HG03378 (cell line): ENCODE measurements around the gene ZNF468.
"Not testable (repeated sequence)": the region's sequence is repeated elsewhere in the genome, so short reads cannot be mapped to it uniquely, and the experiment has no call there.

ENCODE experiments used
- ATAC-seq: cut with Tn5 transposase; IDR thresholded peaks from one replicate; pipeline ENCODE4 v1.9.1; 2021; ENCODE audit warnings: mild to moderate bottlenecking, moderate library complexity; ENCODE audit not compliant: unreplicated experiment

Gene ZNF468

GRCh38 chr19:52829866-52830265 lies 27.6 kb downstream of the ZNF468 start:
- not testable (repeated sequence) for ATAC-seq

DNA sequence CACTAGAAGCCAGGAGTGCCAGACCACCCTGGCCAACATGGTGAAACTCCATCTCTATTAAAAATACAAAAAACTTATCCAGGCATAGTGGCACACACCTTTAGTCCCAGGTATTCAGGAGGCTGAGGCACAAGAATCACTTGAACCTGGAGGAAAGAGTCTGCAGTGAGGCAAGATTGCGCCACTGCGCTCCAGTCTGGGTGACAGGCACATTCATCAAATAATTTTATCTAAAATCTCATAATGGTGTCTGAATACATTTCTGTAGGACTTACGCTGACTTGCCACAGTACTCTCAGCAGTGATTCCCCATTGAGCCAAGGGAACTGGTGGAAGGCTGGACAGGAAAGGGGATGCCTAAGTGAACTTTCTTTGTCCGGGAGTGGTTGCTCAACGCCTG lies 31.7 kb downstream of the ZNF468 start:
- no peak for ATAC-seq

DNA sequence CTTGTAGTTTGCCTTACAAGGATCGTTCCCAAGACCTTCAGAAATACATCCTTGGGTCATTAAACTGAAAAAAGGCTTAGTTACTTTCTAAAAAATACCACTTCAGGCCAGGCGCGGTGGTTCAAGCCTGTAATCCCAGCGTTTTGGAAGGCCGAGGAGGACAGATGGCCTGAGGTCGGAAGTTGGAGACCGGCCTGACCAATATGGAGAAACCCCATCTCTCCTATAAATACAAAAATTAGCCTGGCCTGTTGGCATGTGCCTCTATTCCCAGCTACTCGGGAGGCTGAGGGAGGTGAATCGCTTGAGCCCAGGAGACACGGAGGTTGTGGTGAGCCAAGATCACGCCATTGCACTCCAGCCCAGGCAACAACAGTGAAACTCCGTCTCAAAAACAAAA lies 33.7 kb downstream of the ZNF468 start:
- no peak for ATAC-seq

- not testable (repeated sequence) for ATAC-seq
Observed at GRCh38 chr19:52821204-52821960, 36.0 kb downstream of the ZNF468 start, which contains the start of gene ZNF28. ZNF28 (minus strand) TSS chr19:52821633; CDS start chr19:52817958, 3,675 bp downstream.

- ATAC-seq = not testable (repeated sequence)
Observed at GRCh38 chr19:52820472-52821203, 36.8 kb downstream of the ZNF468 start.

DNA sequence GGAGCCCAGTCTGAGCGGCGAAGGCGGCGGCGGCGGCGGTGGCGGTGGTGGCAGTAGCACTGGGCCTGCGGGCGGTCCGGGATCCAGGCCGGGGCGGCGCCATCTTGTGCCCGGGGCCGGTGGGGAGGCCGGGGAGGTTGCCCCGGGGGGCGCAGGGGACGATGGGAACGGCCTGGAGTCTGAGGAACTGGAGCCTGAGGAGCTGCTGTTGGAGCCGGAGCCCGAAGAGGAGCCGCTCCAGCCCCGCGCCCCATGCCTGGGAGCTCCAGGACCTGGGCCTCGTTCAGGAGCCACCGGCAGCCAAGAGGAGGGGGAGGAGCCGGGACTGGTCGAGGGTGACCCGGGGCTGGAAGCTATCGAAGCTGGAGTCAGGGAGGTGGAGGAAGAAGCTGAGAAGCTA lies 47.6 kb downstream of the ZNF468 start:
- ATAC-seq = no peak

DNA sequence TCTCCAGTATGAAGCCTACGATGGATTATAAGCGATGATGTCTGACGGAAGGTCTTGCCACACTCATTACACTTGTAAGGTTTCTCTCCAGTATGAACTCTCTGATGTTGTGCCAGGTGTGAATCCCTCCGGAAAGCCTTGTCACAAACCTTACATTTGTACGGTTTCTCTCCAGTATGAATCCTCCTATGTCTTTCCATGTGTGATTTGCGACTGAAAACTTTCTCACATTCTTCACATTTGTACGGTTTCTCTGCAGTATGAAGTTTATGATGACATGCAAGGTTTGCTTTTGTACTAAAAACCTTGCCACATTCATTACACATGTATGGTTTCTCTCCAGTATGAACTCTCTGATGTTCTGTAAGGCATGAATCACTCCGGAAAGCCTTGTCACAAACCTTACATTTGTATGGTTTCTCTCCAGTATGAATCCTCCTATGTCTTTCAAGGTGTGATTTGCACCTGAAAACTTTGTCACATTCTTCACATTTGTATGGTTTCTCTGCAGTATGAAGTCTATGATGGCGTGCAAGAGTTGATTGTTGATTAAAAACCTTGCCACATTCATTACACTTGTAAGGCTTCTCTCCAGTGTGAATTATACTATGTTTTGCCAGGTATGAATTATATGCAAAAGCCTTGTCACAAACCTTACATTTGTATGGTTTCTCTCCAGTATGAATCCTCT lies 57.3 kb downstream of the ZNF468 start:
- ATAC-seq = not testable (repeated sequence)

GRCh38 chr19:52789440-52789839 lies 68.0 kb downstream of the ZNF468 start:
- ATAC-seq = no peak
